Thyroid gland (tissue), 4 donors: Measurements from ENCODE around the gene THRSP.

Experiments
- POLR2A ChIP-seq, 2 donors: fragments of 450-650 bp; IDR thresholded peaks; one replicate each; pipeline ENCODE4 v1.6.1; 2017; ENCODE audit warnings: antibody characterized with exemption in 2 of 2, mild to moderate bottlenecking in 2 of 2, moderate library complexity in 1 of 2
- TF ChIP-seq, protein P1 (sequence below), 6 experiments: fragments of 200-600 bp in 3 of 6; fragments of 450-650 bp in 3 of 6; sonication (generic) in 3 of 6; IDR thresholded peaks; one replicate each; pipeline ENCODE4 v1.5.1; 2016 to 2019; ENCODE audit warnings: antibody characterized with exemption in 6 of 6, mild to moderate bottlenecking in 2 of 6, inconsistent platforms in 1 of 6, moderate library complexity in 1 of 6

DNA sequence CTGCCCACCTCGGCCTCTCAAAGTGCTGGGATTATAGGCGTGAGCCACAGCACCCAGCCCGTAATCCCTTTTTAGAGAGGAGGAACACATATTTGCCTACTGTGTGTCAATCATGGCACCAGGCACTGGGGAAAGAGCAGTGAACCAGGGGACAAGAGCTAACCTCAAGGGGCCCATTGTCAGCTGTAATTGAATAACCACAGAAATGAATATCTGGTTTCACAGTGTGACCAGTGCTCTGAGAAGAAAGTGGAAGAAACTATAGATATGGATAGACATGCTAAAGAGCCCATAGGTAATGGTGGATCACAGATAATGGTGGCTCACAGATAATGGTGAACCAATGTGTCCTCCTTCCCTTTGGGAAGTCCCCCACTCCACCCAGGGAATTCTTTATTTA, 32.0 kb upstream of the THRSP start:
- no peak for TF ChIP-seq POLR2A (IDR thresholded peaks at IDR 0.05)
- TF ChIP-seq, protein P1, sequence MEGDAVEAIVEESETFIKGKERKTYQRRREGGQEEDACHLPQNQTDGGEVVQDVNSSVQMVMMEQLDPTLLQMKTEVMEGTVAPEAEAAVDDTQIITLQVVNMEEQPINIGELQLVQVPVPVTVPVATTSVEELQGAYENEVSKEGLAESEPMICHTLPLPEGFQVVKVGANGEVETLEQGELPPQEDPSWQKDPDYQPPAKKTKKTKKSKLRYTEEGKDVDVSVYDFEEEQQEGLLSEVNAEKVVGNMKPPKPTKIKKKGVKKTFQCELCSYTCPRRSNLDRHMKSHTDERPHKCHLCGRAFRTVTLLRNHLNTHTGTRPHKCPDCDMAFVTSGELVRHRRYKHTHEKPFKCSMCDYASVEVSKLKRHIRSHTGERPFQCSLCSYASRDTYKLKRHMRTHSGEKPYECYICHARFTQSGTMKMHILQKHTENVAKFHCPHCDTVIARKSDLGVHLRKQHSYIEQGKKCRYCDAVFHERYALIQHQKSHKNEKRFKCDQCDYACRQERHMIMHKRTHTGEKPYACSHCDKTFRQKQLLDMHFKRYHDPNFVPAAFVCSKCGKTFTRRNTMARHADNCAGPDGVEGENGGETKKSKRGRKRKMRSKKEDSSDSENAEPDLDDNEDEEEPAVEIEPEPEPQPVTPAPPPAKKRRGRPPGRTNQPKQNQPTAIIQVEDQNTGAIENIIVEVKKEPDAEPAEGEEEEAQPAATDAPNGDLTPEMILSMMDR (IDR thresholded peaks at IDR 0.05) = no peak
